Activated B cell treated with CpG ODN at 0.5 μM for 24 hours (primary cell): ENCODE data around the gene PRR23A. TPM values are rescaled to one million over a fixed set of nuclear protein-coding genes. Genes with fewer than 3 reads are reported as not detected.

Experiments
- ATAC-seq: fragments of 200-7000 bp; cut with Tn5 transposase; one replicate; pipeline ENCODE4 v1.10.0; 2021; ENCODE audit warnings: low read depth, mild to moderate bottlenecking, moderate library complexity
- CTCF ChIA-PET: fragments of 350-600 bp; sonication (Branson Sonifier 250); formaldehyde crosslinking; loops from one replicate; lab custom pipeline; 2021; ENCODE audit warnings: antibody characterized with exemption; lab: Charles Lee
- POLR2A ChIA-PET: fragments of 350-600 bp; sonication (Branson Sonifier 250); formaldehyde crosslinking; loops from one replicate; lab custom pipeline; 2021; ENCODE audit warnings: antibody characterized with exemption; lab: Charles Lee
- DNase-seq: peaks from one replicate; pipeline ENCODE4 v3.0.0; 2022
- H3K27ac Mint-ChIP-seq: one replicate; pipeline ENCODE4 v1.8.0; 2020; ENCODE audit warnings: mixed read lengths
- H3K27me3 Mint-ChIP-seq: one replicate; pipeline ENCODE4 v1.8.0; 2021; ENCODE audit warnings: mixed read lengths
- H3K36me3 Mint-ChIP-seq: one replicate; pipeline ENCODE4 v1.8.0; 2021; ENCODE audit warnings: low read depth, mixed read lengths
- H3K4me1 Mint-ChIP-seq: one replicate; pipeline ENCODE4 v1.8.0; 2021; ENCODE audit warnings: mixed read lengths
- H3K4me3 Mint-ChIP-seq: one replicate; pipeline ENCODE4 v1.8.0; 2020; ENCODE audit warnings: mild to moderate bottlenecking, mixed read lengths
- H3K9me3 Mint-ChIP-seq: one replicate; pipeline ENCODE4 v1.8.0; 2020; ENCODE audit warnings: mixed read lengths
- CTCF ChIP-seq: fragments of 200-600 bp; IDR thresholded peaks from one replicate; pipeline ENCODE4 v1.8.0; 2022; ENCODE audit warnings: antibody characterized with exemption, mild to moderate bottlenecking
- intact Hi-C: fragments of 100-400 bp; cut with micrococcal nuclease; formaldehyde crosslinking; loops from one replicate; pipeline ENCODE4 v1.15.1; 2024
- total RNA-seq: library from RNA; stranded (reverse); gene quantifications from 2 replicates; pipeline ENCODE4 v1.2.3, GENCODE V29; 2022

The PRR23A gene
- total RNA-seq, 1 donor from 2014 or later, result not detected

DNA sequence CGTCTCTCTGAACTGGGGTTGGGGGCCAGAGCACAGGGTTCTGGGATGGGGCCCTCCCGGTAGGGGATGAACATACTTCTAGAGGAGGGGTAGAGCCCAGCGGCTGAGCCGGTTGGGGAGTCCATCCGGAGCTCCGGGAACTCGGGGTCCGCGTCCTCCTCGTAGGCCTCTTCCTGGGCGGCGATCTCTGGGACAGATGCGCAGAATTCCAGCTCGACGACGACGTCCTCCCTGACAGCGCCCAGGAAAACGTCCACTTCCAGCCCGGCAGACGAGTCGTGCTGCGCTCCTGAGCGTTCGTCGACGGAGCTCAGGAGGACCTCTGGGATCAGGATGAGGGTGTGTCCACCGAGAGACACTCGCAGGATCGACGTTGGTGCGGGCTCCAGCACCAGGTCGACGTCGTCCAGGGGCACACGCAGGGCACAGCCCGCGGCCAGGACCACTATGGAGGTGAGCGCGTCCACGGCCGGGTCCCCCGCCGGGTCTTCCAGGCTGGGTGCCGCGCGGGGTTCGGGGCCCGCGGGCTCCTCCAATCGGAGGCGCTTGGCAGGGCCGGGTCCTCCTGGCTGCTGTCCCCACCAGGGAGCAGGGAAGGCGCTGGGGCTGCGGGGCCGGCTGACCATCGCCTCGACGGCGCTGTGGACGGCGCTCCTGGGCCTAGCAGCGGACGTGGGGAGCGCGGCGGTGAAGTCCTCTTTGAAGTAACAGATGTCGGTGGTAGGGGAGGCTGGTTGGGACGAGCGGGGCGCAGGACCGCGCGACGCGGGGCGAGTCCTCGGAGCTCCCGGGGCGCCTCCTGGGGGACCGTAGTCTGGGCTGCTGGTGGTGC lies 14.2 kb upstream of the PRR23A start:
- H3K4me1 Mint-ChIP-seq, result no peaks in the 10 kb centered on the region
- CTCF ChIA-PET, result no interaction called here
- H3K36me3 Mint-ChIP-seq, result no peaks in the 10 kb centered on the region
- no peak for TF ChIP-seq CTCF
- no peaks in the 10 kb centered on the region for H3K27me3 Mint-ChIP-seq
- no peak for ATAC-seq
- no peak for DNase-seq
- H3K4me3 Mint-ChIP-seq, result no peak overlapping the region
- intact Hi-C loops, result no loop called here
- peaks cover 3% of the 10 kb centered on the region for H3K9me3 Mint-ChIP-seq
- H3K27ac Mint-ChIP-seq, result no peak overlapping the region
- POLR2A ChIA-PET, result no interaction called here

DNA sequence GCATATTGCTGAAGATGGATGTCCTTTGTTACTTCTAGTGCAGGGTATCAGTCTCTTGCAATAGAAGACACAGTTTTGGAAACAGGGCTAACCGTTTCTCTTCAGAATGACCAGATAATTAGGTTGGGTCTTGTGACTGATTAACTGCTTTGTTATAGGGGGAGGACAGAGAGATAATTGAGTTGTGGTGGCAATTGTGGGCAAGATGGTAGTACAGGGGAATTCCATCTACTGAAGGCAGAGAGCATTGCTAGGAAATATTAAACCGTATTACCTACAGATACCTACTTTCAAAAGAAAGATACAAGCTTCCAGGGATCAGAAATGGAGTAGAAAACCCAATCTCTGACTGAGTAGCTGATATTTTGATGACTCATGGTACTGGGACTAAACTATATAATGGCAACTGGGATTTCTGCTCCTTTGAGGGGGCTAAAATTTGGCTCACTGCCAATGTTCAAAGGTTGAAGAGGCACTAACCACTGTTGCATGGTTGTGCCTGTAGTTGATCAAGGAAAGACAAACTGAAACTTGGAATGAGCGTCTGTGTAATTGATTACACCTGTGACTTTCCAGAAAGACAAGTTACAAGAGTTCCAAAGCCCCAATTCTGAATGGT lies 10.5 kb upstream of the PRR23A start:
- Mint-ChIP-seq H3K4me3 (no peak overlapping the region), H3K36me3 (no peaks in the 10 kb centered on the region), H3K27me3 (no peaks in the 10 kb centered on the region), H3K9me3 (peaks cover 13% of the 10 kb centered on the region), H3K27ac (no peak overlapping the region), H3K4me1 (no peaks in the 10 kb centered on the region)
- no peak for TF ChIP-seq CTCF
- DNase-seq, result no peak
- intact Hi-C loops, result no loop called here
- ChIA-PET POLR2A (no interaction called here), CTCF (no interaction called here)
- no peak for ATAC-seq

DNA sequence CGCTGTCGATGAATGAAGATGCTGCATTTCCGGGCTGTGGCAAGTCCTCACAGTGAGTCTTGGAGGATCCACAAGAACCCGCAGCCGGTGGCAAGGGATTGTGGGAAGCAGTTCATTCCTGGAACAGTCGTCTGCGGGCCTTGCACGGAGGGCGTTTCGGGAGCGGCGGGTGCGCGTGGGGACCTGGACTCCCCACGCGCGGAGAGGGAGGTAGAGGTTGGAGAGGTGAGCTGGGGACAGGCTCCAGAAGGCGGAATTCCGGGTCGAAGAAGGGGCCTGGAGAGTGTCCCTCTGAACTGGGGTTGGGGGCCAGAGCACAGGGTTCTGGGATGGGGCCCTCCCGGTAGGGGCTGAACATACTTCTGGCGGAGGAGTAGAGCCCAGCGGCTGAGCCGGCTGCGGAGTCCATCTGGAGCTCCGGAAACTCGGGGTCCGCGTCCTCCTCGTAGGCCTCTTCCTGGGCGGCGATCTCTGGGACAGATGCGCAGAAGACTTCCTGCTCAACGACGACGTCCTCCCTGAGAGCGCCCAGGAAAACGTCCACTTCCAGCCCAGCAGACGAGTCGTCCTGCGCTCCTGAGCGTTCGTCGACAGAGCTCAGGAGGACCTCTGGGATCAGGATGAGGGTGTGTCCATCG lies 593 bp downstream of the PRR23A start:
- peaks cover 17% of the 10 kb centered on the region for H3K9me3 Mint-ChIP-seq
- no peaks in the 10 kb centered on the region for H3K36me3 Mint-ChIP-seq
- H3K4me3 Mint-ChIP-seq, result no peak overlapping the region
- no peak overlapping the region for H3K27ac Mint-ChIP-seq
- CTCF ChIA-PET, result no interaction called here
- ATAC-seq (no peak), DNase-seq (no peak)
- no peak for TF ChIP-seq CTCF
- intact Hi-C loops, result no loop called here
- POLR2A ChIA-PET, result no interaction called here
- no peaks in the 10 kb centered on the region for H3K4me1 Mint-ChIP-seq
- H3K27me3 Mint-ChIP-seq, result no peaks in the 10 kb centered on the region

GRCh38 chr3:138995706-138996105 lies 10.4 kb downstream of the PRR23A start:
- no peak for ATAC-seq
- H3K36me3 Mint-ChIP-seq, result no peaks in the 10 kb centered on the region
- TF ChIP-seq CTCF, result no peak
- intact Hi-C loops, result no loop called here
- no peak overlapping the region for H3K4me3 Mint-ChIP-seq
- no peak overlapping the region for H3K27ac Mint-ChIP-seq
- ChIA-PET POLR2A (no interaction called here), CTCF (no interaction called here)
- peaks cover 6% of the 10 kb centered on the region for H3K27me3 Mint-ChIP-seq
- peaks cover 7% of the 10 kb centered on the region for H3K9me3 Mint-ChIP-seq
- DNase-seq, result no peak
- H3K4me1 Mint-ChIP-seq, result no peaks in the 10 kb centered on the region

DNA sequence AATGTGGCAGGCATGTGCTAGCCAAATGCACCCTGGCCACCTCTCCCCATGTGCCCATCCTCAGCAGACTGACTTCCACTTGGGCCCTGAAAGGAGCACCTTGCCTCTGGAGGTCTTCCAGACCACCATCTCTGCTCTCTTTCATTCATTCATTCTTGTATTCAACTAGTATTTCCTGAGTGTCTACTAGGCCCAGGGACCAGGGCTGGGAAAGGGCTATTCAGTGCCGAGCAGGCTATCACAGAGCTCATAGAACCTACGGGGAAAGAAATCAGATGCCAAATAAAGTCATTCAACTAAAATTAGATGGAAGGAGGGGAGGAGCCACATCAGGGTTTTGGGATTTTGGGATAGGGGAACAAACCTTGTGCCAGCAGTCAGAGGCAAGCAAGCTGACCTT lies 18.9 kb downstream of the PRR23A start:
- no peaks in the 10 kb centered on the region for H3K36me3 Mint-ChIP-seq
- no peaks in the 10 kb centered on the region for H3K4me1 Mint-ChIP-seq
- H3K9me3 Mint-ChIP-seq, result no peaks in the 10 kb centered on the region
- H3K4me3 Mint-ChIP-seq, result no peak overlapping the region
- POLR2A ChIA-PET, result interaction anchor here (0.6 kb wide), 1 partner anchor 268 kb away, joined by 4 read pairs; no protein-coding TSS in a partner anchor
- H3K27me3 Mint-ChIP-seq, result peaks cover 2% of the 10 kb centered on the region
- no peak for DNase-seq
- ATAC-seq, result no peak
- TF ChIP-seq CTCF, result no peak
- CTCF ChIA-PET, result no interaction called here
- no peak overlapping the region for H3K27ac Mint-ChIP-seq
- intact Hi-C loops, result no loop called here
